T-helper 2 cell treated with Interferon-gamma antibody and Interleukin-4, amounts not matched to agents 100 ng/mL and 5 ng/mL, for 36 hours (primary cell): ENCODE results near the gene SORL1. TPM values are rescaled to one million over a fixed set of nuclear protein-coding genes. Genes with fewer than 3 reads are reported as not detected.

Experiments
- intact Hi-C: fragments of 100-400 bp; cut with micrococcal nuclease; formaldehyde crosslinking; loops from one replicate; pipeline ENCODE4 v1.15.1; 2023
- total RNA-seq: library from RNA; stranded (reverse); gene quantifications from 2 replicates; pipeline ENCODE4 v1.2.3, GENCODE V29; 2022

The SORL1 gene
- total RNA-seq, 1 donor from 2014 or later: 110 TPM

DNA sequence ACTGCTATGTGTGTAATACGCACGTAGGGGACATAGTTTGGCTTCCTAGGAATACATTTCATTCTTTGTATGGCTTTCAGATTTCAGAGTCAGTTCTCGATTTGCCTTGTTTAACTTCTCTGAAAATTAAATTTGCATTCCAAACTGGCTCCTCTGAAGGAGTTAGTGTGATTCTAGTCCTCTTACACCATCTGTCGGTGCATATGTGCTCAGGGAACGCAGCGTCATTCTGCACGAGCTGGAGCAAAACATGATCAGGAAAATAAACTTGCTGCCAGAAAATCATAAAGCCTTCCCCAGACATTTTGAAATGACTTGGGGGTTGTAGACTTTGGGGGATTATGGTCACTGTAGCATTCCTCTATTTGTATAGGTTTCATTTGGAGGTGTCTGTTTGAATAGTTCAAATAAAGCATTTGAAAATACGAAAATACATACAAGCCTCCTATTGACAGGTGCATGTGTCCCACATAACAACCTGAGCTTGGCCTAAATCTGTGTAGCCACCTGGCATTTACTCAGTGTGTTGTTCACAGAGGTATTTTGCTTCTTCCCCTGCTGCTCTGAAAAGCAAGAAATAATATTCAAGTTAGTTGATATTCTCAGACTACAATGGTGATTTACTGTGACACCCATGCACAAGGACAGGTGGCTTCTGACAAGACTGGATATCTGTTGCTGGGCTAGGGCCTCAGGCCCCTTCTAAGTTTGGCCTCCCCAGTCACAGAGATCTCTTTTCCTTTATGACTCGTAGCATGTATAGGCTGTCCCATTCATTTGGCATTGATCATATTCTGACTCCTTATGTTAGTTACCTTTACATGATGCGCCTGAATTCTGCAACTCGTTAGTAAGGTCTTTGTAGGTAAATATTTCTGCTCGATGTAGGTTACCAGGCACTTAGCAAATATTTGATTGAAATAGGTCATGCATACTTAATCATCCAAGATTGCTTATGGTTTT, 82.3 kb downstream of the SORL1 start:
- intact Hi-C loops: loop anchor here (10.0 kb wide), 1 partner anchor 50 kb away; no protein-coding TSS in a partner anchor

GRCh38 chr11:121535129-121535796, 83.1 kb downstream of the SORL1 start:
- intact Hi-C loops: loop anchor here (10.0 kb wide), 1 partner anchor 50 kb away; no protein-coding TSS in a partner anchor

DNA sequence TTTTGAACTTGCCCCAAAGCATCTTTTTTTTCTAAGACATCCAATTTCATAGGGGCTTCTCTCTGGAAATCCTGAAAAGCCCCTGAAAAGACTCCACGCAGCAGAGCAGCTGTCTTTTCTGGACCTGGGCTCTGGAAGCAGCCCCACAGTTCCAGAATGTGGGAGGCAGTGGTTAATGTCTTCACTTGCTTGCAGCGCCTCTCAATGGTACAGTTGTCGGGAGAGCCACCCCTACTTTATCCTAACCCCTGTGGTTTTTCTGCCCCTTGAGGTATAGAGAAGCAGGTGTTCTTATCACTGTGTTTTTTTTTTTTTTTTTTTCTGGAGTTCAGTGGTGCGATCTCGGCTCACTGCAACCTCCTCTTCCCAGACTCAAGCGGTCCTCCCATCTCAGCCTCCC, 84.0 kb downstream of the SORL1 start:
- intact Hi-C loops: loop anchor here (10.0 kb wide), 1 partner anchor 51 kb away; no protein-coding TSS in a partner anchor

GRCh38 chr11:121538054-121538453, 85.9 kb downstream of the SORL1 start:
- intact Hi-C loops: loop anchor here (10.0 kb wide), 1 partner anchor 53 kb away; no protein-coding TSS in a partner anchor

DNA sequence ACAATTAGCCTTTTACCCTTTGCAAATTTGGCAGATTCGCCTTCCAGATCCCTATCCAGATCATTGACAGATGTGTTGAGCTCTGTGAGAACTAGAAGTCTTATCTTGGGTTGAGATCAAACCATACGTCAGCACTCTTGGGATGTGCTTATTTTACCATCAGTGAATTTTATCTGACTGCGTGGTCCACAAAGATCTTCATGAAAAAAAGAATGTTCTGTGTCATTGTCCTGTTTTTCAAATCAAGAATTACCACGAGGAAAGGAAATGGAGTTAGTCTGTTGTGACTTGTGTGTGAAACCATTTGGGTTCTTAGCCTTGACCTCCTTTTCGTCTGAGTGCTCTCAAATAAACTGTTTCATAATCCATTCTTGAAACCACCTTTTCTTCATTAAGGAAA, 86.9 kb downstream of the SORL1 start:
- intact Hi-C loops: loop anchor here (10.0 kb wide), 1 partner anchor 54 kb away; no protein-coding TSS in a partner anchor

DNA sequence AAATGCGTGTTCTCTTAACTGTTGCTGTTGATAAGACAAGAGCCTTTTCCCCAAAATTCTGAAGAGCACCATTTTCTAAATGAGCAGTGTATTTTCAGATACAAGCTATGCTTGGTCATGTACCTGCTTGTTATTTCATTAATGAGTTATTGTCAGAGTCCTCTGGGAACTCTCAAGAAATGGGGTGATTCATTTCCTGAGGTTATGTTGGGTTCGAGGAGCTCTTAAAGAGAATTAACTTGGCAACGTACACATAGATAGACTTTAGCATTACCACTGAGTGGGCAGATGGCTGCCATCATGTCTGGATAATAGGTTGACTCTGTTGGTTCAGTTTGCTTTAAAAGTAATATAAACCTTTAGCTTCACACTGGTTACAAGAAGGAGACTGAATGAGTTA, 88.5 kb downstream of the SORL1 start:
- intact Hi-C loops: loop anchor here (10.0 kb wide), 1 partner anchor 76 kb away; no protein-coding TSS in a partner anchor

- intact Hi-C loops: loop anchor here (10.0 kb wide), 1 partner anchor 79 kb away; no protein-coding TSS in a partner anchor
Observed at GRCh38 chr11:121543836-121544380, 91.8 kb downstream of the SORL1 start.

DNA sequence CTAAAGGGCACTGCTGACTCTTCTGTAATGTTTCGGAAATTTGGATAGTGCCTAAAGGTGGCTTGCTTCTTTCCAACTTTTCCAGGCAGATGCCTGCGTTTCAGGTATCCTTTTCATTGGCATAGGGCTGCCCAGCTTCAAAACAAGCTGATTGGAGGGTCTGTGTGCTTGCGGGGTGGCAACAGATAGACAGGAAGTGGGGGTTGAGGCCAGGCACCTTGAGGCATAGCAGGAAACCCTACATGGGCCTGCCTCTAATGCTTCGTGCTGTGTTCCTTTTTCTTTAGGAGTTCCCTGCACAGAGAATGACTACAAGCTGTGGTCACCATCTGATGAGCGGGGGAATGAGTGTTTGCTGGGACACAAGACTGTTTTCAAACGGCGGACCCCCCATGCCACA, 92.8 kb downstream of the SORL1 start:
- intact Hi-C loops: loop anchor here (10.0 kb wide), 1 partner anchor 80 kb away; no protein-coding TSS in a partner anchor

GRCh38 chr11:121547574-121547973, 95.5 kb downstream of the SORL1 start:
- intact Hi-C loops: loop anchor here (10.0 kb wide), 1 partner anchor 83 kb away; no protein-coding TSS in a partner anchor

DNA sequence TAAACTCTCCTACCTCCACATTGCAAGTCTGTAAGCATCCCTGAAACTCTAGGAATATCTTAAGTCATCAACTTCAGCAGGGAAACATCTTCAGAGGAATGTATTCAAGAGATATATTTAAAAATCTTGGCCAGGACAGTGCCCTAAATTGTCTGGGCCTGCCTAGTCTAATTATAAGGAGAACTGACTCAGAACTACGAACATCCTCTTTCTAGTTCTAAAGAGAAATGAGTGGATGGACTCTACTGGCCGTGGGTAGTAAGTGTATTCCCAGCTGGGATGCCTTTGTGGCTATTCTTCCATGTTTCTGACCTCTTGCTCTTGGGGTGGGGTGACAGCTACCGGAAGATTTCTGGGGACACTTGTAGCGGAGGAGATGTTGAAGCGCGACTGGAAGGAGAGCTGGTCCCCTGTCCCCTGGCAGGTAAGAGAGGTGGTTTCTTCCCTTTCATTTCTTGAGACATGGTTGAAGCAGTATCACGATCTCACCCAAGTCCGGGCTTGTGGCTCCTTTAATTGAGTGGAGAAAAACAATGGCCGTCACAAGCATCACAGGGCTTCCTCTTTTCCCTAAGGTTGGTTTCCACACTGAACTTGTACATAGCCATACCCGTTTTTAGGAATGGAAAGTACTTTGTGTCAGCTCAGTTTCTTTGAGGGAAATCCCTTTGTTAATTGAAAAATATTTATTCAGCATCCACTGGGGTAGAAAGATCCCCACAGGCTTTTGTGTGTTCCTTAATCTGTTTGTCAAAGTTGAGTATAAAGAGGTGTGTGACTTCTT, 98.3 kb downstream of the SORL1 start:
- intact Hi-C loops: no loop called here

GRCh38 chr11:121551463-121551862, 99.3 kb downstream of the SORL1 start:
- intact Hi-C loops: no loop called here

- intact Hi-C loops: no loop called here
Observed at GRCh38 chr11:121552154-121552553, 100.0 kb downstream of the SORL1 start.

DNA sequence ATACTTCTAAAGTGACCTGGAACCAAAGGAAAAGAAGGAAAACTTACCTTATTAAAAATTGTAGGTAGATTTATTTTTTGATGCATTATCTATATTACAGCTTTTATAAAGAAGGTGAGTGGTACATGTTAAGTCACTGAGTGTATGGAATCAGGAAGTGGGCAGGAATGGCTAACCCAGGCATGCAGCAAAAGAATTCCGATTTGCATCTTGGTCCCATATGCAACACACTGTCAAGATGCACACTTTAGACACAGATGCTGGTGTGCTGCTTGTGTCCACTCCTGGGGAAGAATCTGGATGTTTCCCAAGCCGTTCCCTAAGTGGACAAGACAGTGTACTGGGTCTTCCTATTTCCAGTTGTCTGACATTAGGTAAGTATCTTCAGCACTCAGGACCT, 100.5 kb downstream of the SORL1 start:
- intact Hi-C loops: no loop called here

- intact Hi-C loops: no loop called here
Observed at GRCh38 chr11:121553389-121553788, 101.3 kb downstream of the SORL1 start.

DNA sequence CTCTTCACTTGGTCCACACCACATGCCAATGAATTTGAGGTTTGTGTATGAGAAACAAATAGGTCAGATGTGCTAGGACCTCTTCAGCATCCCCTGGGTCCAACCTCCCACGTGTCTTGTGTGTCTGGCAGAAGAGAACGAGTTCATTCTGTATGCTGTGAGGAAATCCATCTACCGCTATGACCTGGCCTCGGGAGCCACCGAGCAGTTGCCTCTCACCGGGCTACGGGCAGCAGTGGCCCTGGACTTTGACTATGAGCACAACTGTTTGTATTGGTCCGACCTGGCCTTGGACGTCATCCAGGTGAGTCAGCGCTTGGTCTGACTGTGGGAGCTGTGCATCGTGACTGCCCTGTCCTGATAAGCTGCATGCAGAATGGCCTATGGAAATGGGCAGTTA, 101.7 kb downstream of the SORL1 start:
- intact Hi-C loops: no loop called here

DNA sequence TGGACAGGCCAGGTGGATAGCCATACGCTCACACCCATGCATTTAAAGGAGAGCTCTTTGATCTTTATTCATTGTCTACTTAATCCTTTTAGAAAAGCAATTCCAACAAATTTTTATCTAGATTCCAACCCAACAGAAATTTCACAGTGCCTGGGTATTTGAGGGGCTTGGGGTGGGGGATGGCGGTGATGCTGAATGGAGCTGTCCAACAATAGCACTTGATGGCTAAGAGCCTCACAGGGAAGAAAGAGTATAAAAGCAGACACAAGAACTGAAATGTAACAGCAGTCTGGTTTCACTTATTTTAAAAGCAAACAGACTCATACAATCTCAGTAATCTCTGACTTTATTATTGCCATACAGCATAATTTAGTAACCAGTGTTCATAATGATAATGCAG, 102.4 kb downstream of the SORL1 start:
- intact Hi-C loops: no loop called here

DNA sequence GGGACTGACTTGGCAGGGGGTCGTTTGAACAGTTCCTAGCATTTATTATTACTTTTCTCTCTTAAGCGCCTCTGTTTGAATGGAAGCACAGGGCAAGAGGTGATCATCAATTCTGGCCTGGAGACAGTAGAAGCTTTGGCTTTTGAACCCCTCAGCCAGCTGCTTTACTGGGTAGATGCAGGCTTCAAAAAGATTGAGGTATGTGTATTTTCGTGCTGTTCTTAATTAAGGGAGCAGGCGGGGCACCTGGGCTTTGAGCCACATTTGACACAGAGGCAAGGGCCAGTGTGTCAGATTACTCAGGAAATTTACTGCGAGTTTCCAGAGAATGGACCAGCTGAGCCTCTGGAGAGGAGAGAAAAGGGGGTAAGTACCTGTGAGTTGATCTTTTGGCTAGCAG, 103.0 kb downstream of the SORL1 start:
- intact Hi-C loops: no loop called here

GRCh38 chr11:121556937-121557336, 104.8 kb downstream of the SORL1 start:
- intact Hi-C loops: no loop called here

- intact Hi-C loops: no loop called here
Observed at GRCh38 chr11:121557348-121557747, 105.2 kb downstream of the SORL1 start.

DNA sequence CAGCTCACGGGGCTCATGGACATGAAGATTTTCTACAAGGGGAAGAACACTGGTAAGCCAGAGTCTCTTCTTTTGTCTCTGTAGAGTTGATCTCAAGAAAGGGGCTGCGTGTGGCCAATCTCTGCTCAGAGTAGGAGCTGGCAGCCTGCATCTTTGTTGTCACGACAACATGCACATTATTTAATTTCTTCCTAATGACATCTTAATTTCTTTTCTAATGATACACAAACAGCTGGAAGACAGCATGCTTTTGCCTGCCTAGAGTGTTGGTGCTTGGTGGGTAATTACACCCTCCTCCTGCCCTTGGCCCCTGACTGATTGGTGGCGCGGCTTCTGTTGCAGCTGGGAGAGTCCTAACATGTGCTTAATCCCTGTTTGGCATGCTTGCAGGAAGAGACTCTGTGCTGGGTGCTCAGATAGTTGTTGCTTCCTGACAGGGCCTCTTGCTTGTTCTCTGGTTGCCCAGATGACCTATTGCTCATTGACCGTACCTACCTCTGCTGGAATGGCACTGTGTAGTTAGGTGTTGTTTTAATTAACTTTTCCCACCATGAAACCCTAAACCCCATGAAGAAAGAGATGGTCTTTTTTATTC, 107.6 kb downstream of the SORL1 start:
- intact Hi-C loops: no loop called here
